Measurements from ENCODE around the gene LSR. TPM values are rescaled to one million over a fixed set of nuclear protein-coding genes. Genes with fewer than 3 reads are reported as not detected.

The LSR gene
- total RNA-seq, 1 donor from 2014 or later: 3.4 TPM

DNA sequence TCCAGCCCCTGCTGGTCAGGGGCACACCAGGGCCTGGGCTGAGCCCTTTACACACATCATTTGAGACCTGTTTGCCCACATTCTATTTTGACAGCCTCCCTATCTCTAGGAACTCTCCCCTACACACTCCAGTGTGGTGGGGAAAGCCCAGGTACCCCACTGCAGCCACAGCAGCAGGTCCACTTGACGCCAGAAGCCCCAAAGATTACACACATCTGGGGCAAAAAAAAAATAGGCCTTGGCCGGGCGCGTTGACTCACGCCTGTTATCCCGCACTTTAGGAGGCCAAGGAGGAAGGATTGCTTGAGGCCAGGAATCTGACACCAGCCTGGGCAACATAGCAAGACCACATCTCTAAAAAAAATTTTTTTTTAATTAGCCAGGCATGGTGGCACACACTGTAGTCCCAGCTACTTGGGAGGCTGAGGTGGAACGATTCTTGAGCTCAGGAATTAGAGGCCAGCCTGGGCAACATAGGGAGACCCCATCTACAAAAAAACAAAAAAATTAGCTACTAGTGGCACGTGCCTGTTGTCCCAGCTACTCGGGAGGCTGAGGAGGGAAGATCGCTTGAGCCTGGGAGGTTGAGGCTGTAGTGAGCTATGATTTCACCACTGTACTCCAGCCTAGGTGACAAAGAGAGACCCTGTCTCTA lies 62.1 kb downstream of the LSR start:
- DNase-seq (ENCODE audit: low spot score): no peak
- intact Hi-C loops (cut with DNase I): no loop called here

DNA sequence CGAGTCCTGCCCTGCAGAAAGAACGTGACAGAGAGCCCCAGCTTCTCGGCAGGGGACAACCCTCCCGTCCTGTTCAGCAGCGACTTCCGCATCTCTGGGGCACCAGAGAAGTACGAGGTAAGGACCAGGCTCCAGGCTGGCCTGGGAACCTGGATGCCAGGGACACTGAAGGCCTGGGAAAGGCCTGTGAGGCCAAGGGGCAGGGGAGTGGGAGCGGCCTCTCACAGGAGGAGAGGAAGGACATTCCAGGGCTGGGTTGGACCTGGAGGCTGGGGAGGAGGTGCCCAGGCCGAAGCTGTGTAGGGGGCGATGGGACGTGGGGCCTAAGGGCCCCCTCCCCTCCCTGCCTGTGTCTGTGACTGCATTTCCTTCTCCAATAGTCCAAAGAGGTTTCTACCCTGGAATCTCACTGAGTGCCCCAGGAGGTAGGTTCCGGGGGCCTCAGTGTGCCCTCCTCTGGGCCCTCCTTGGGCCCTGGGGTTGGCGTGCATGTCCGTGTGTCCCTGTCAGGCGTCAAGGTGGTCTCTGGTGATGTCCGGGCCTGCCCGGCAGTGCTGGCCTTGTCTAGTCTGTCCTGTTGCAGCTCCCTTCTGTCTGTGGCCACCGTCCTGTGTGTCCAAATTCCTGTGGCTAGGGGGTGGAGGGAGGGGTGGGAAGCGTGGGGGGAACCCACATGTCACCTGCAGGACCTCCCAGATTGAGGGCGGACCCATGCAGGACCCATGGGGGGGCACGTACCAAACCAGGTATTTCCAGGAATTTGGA lies 63.3 kb downstream of the LSR start:
- intact Hi-C loops (cut with DNase I): no loop called here
- DNase-seq (ENCODE audit: low spot score): no peak

DNA sequence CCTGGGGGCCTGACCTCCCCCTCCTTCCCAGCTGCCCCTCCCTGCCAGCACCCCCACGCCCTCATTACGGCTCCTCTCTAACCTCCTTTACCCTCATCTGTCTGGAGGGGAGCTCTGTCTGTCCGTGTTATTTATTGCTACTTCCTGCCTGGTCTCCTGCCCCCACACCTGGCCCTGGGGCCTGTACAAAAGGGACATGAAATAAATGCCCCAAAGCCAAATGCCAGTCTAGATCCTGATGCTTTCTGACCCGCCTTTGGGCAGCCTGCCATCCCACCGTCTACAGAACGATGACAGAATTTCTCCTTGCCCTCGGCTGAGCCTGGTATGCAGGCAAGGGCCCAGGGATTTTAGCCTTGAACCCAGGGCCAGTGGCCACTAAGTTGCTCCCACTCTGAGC lies 64.8 kb downstream of the LSR start:
- DNase-seq (ENCODE audit: low spot score): no peak

DNA sequence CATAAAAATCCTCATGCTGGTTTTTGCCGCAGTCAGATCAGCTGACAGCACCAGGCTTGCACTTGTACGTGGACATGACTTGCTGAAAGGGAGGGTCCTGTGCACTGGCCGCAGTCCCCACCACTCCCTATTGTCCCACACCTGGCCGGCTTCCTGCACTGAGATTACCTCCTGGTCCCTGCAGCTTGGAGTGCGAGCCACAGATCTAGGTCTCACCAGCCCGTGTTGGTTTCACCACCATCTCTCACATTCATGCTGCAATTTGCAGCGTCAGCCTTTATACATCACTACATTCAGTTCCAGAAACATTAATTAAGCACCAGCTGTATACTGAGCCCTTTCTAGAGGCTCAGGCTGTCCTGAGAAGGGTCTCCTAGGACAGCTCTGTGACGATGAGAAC lies 65.2 kb downstream of the LSR start:
- DNase-seq (ENCODE audit: low spot score): no peak
- intact Hi-C loops (cut with DNase I): no loop called here

More for the DNA sequence above, 64.8 kb downstream of the LSR start:
- intact Hi-C loops (cut with DNase I): no loop called here

DNA sequence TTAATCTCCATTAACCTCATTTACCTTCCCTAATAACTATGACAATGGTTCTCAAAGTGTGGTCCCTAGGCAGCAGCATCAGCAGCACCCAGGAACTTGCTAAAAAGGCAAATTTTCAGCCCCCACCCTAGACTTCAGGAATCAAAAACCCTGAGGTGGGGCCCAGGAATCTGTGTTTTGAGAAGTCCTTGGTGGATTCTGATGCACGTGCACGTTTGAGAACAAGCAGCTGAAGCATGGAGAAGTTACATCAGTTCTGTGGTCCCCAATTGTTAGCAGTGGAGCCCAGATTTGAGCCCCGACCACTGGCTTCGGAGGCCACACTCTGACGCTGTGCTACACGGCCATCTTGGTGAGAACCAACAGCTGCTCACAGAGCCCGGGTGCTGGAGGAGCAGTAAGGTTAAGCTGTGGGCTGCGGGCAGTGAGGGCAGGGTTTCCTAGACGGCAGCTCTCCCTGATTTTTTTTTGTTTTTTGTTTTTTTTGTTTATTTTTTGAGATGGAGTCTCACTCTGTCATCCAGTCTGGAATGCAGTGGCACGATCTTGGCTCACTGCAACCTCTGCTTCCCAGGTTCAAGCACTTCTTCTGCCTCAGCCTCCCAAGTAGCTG lies 66.2 kb downstream of the LSR start:
- DNase-seq (ENCODE audit: low spot score): no peak
- intact Hi-C loops (cut with DNase I): no loop called here

DNA sequence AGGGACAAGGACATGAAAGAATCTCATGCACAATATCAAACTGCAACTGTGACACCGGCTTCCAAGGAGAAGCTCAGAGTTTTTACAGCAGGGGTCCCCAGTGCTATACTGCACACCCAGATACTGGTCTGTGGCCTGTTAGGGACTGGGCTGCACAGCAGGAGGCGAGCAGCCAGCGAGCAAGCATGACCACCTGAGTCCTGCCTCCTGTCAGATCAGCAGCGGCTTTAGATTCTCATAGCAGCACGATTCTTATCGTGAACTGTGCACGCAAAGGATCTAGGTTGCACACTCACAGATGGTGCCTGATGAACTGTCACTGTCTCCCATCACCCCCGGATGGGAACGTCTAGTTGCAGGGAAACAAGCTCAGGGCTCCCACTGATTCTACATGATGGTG lies 67.1 kb downstream of the LSR start:
- DNase-seq (ENCODE audit: low spot score): no peak
- intact Hi-C loops (cut with DNase I): no loop called here

DNA sequence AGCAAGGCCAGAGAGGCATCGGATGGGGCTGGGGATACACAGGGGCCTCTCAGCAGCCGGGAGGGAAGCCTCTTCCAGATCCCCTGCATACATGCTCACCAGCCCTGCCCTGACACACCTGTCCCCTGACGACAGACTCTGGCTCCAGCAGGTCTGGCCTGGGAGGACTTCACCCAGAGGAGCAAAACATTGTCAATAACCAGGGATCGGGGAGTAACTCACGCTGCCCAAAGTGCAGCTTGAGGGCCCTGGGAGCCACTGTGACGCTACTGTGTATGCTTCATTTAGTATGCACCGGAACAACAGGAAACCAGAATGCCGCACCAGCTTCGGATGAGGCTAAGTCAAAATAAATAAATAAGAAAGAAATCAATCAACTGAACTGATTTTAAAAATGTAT lies 67.8 kb downstream of the LSR start:
- DNase-seq (ENCODE audit: low spot score): no peak
- intact Hi-C loops (cut with DNase I): no loop called here

Other genes with a start within 250 kb of the LSR start
- 38.3 TPM for gene GRAMD1A, start 248.7 kb upstream of the LSR start, total RNA-seq
- 58.7 TPM for gene SCN1B, start 218.5 kb upstream of the LSR start, total RNA-seq
- 4.9 TPM for gene HPN, start 207.3 kb upstream of the LSR start, total RNA-seq
- gene FXYD3, start 133.2 kb upstream of the LSR start, total RNA-seq: not detected
- gene LGI4, start 113.9 kb upstream of the LSR start, total RNA-seq: 8.1 TPM
- 613 TPM for gene FXYD1, start 110.2 kb upstream of the LSR start, total RNA-seq
- not detected for gene FXYD7, start 105.7 kb upstream of the LSR start, total RNA-seq
- gene FXYD5, start 94.3 kb upstream of the LSR start, total RNA-seq: 19.0 TPM
- gene FAM187B, start 20.3 kb upstream of the LSR start, total RNA-seq: not detected
- gene USF2, start 20.0 kb downstream of the LSR start, total RNA-seq: 174 TPM
- gene HAMP, start 33.5 kb downstream of the LSR start, total RNA-seq: not detected
- gene MAG, start 43.2 kb downstream of the LSR start, total RNA-seq: not detected
- 0.70 TPM for gene CD22, start 80.2 kb downstream of the LSR start, total RNA-seq
- gene FFAR1, start 98.9 kb downstream of the LSR start, total RNA-seq: not detected
- gene FFAR3, start 109.5 kb downstream of the LSR start, total RNA-seq: not detected
- gene GPR42, start 122.1 kb downstream of the LSR start, total RNA-seq: not detected
- gene FFAR2, start 199.3 kb downstream of the LSR start, total RNA-seq: 0.97 TPM
- gene KRTDAP, start 241.5 kb downstream of the LSR start, total RNA-seq: not detected

Data from cardiac septum (tissue), 1 donor.